Activated T-helper 2 cell treated with anti-CD3 and anti-CD28 coated beads, Interferon-gamma antibody, Interleukin-2, Interleukin-4, amounts not matched to agents 10 μg/mL and 5 μg/mL and 100 μg/mL, durations not matched to agents 14 hours and 24 hours and 36 hours (primary cell): Measurements from ENCODE around the gene NOP16. TPM values are rescaled to one million over a fixed set of nuclear protein-coding genes. Genes with fewer than 3 reads are reported as not detected.

ENCODE experiments used
- DNase-seq: peaks from one replicate; pipeline ENCODE4 v3.0.0; 2021; ENCODE audit warnings: low spot score
- H3K27ac Mint-ChIP-seq: one replicate; pipeline ENCODE4 v1.8.0; 2021; ENCODE audit warnings: mixed read lengths
- H3K27me3 Mint-ChIP-seq: one replicate; pipeline ENCODE4 v1.8.0; 2021; ENCODE audit warnings: low read depth, mixed read lengths
- H3K36me3 Mint-ChIP-seq: one replicate; pipeline ENCODE4 v1.8.0; 2021; ENCODE audit warnings: low read depth, mixed read lengths
- H3K4me1 Mint-ChIP-seq: one replicate; pipeline ENCODE4 v1.8.0; 2021; ENCODE audit warnings: low read depth, mixed read lengths
- H3K4me3 Mint-ChIP-seq: one replicate; pipeline ENCODE4 v1.8.0; 2021; ENCODE audit warnings: low read depth, mild to moderate bottlenecking, moderate library complexity, mixed read lengths
- H3K9me3 Mint-ChIP-seq: one replicate; pipeline ENCODE4 v1.8.0; 2021; ENCODE audit warnings: mixed read lengths
- intact Hi-C: fragments of 100-400 bp; cut with micrococcal nuclease; formaldehyde crosslinking; loops from one replicate; pipeline ENCODE4 v1.15.1; 2023
- total RNA-seq: library from RNA; stranded (reverse); gene quantifications from 2 replicates; pipeline ENCODE4 v1.2.3, GENCODE V29; 2022

The NOP16 gene
- total RNA-seq, 1 donor from 2014 or later = 79.6 TPM

GRCh38 chr5:176373100-176373818 is 15.1 kb downstream of the NOP16 start:
- H3K27me3 Mint-ChIP-seq = no peaks in the 10 kb centered on the region
- H3K27ac Mint-ChIP-seq = no peak overlapping the region
- no peaks in the 10 kb centered on the region for H3K4me1 Mint-ChIP-seq
- peaks cover 24% of the 10 kb centered on the region for H3K36me3 Mint-ChIP-seq
- H3K9me3 Mint-ChIP-seq = no peaks in the 10 kb centered on the region
- intact Hi-C loops = no loop called here
- H3K4me3 Mint-ChIP-seq = no peak overlapping the region
- no peak for DNase-seq

DNA sequence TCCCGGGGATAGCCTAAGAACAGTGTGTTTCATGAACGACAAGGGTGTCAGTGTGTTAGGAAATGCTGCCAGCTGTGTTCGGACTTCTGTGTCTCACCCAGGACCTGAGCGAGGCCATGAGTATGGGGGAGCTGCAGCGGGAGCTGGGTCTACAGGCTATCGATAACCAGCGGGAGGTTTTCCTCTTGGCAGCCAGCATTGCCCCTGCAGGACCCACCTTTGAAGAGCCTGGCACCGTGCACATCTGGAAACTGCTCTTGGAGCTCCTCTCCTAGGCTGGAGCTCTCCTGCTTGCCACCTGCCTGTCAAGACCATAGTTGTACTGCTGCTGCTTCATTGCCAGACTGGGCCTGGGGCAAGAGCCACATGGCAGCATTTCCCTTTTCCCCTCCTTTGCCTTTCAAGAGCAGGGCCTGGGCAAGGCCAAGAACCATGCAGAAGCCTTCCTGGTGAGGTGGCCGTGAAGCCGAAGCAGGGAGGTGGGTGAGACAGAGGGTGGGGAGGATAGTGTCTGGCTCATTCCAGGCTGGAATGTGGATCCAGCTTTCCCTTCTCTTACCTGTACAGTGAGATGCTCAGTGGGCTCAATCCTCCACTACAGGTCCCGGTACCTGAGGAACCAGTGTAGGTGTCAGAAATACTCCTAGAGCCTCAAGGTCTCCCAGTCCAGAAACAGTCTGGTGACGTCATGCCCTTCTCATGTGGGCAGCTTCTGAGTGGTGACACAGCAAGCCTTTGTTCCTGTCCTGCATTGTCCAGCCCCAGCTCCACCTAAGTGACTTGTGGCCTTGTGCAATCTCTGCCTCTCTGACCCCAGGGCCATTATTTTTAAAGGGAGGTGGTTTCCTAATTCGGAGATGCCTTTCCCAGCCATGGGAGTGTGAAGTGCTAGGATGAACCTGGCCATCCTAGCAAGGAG is 16.5 kb downstream of the NOP16 start:
- Mint-ChIP-seq H3K36me3 (peaks cover 36% of the 10 kb centered on the region), H3K27me3 (no peaks in the 10 kb centered on the region), H3K27ac (no peak overlapping the region), H3K9me3 (no peaks in the 10 kb centered on the region), H3K4me1 (peaks cover 7% of the 10 kb centered on the region), H3K4me3 (no peak overlapping the region)
- intact Hi-C loops = no loop called here
- no peak for DNase-seq

GRCh38 chr5:176369934-176370711 is 18.3 kb downstream of the NOP16 start:
- no peak for DNase-seq
- Mint-ChIP-seq H3K36me3 (peaks cover 38% of the 10 kb centered on the region), H3K4me1 (peaks cover 10% of the 10 kb centered on the region), H3K27ac (no peak overlapping the region), H3K9me3 (no peaks in the 10 kb centered on the region), H3K4me3 (no peak overlapping the region), H3K27me3 (no peaks in the 10 kb centered on the region)
- intact Hi-C loops = no loop called here

- H3K4me3 Mint-ChIP-seq = no peak overlapping the region
- H3K9me3 Mint-ChIP-seq = no peaks in the 10 kb centered on the region
- intact Hi-C loops = no loop called here
- H3K36me3 Mint-ChIP-seq = peaks cover 38% of the 10 kb centered on the region
- H3K4me1 Mint-ChIP-seq = peaks cover 10% of the 10 kb centered on the region
- H3K27me3 Mint-ChIP-seq = no peaks in the 10 kb centered on the region
- H3K27ac Mint-ChIP-seq = no peak overlapping the region
- DNase-seq = no peak
These were observed 19.7 kb downstream of the NOP16 start for GRCh38 chr5:176368726-176369125.

DNA sequence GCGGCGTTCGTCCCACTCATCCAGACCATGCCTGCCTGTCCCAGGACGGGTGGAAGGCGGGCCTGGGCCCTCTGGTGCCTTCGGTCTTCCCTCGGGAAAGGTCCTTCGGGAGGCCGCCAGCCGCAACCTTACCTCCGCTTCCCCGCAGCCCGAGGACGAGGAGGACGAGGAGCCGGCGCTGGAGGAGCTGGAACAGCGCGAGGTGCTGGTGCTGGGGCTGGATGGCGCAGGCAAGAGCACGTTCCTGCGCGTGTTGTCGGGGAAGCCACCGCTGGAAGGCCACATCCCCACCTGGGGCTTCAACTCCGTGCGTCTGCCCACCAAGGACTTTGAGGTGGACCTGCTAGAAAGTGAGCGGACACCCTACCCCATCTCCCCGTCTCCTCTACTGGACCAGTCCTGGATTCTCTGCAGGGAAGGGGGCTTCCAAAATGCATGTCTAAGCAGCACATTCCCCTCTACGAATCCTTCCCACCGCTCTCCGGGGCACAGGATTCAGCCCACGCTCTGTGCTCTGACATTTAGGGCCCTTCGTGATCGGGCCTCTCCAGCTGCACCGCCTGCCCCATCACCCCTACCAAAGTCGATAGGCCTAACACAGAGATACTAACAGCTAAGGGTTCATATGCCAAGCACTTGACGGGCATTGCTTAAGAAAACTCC is 22.0 kb downstream of the NOP16 start:
- intact Hi-C loops = no loop called here
- Mint-ChIP-seq H3K27ac (peak overlapping the region; percentile 36), H3K4me1 (peaks cover 20% of the 10 kb centered on the region), H3K36me3 (peaks cover 31% of the 10 kb centered on the region), H3K9me3 (no peaks in the 10 kb centered on the region), H3K4me3 (peak overlapping the region; percentile 76), H3K27me3 (no peaks in the 10 kb centered on the region)
- no peak for DNase-seq

- intact Hi-C loops = no loop called here
- Mint-ChIP-seq H3K4me1 (peaks cover 20% of the 10 kb centered on the region), H3K27ac (no peak within 1 kb of the TSS), H3K9me3 (no peaks in the 10 kb centered on the region), H3K27me3 (no peaks in the 10 kb centered on the region), H3K4me3 (peak within 1 kb of the TSS; percentile 76), H3K36me3 (peaks cover 29% of the 10 kb centered on the region)
- DNase-seq = peak; percentile 30
These were observed 22.8 kb downstream of the NOP16 start, which contains the start of gene ARL10 for GRCh38 chr5:176365351-176366231. Gene ARL10, plus strand, starts transcription at chr5:176365487. Its CDS starts 77 bp downstream, at chr5:176365564.

- intact Hi-C loops = loop anchor here (5.0 kb wide), 1 partner anchor 172 kb away; the partner anchor contains the start of gene RNF44
- DNase-seq = no peak
- Mint-ChIP-seq H3K27ac (no peak overlapping the region), H3K4me3 (peak overlapping the region; percentile 71), H3K4me1 (peaks cover 20% of the 10 kb centered on the region), H3K36me3 (peaks cover 26% of the 10 kb centered on the region), H3K9me3 (no peaks in the 10 kb centered on the region), H3K27me3 (no peaks in the 10 kb centered on the region)
These were observed 23.5 kb downstream of the NOP16 start for GRCh38 chr5:176364765-176365350.

- H3K36me3 Mint-ChIP-seq = peaks cover 24% of the 10 kb centered on the region
- H3K27ac Mint-ChIP-seq = peak overlapping the region; percentile 85
- no peak for DNase-seq
- intact Hi-C loops = loop anchor here (5.0 kb wide), 1 partner anchor 175 kb away; the partner anchor contains the start of gene RNF44
- H3K4me3 Mint-ChIP-seq = peak overlapping the region; percentile 92
- peaks cover 26% of the 10 kb centered on the region for H3K4me1 Mint-ChIP-seq
- H3K9me3 Mint-ChIP-seq = no peaks in the 10 kb centered on the region
- H3K27me3 Mint-ChIP-seq = no peaks in the 10 kb centered on the region
These were observed 26.2 kb downstream of the NOP16 start for GRCh38 chr5:176362233-176362490.

DNA sequence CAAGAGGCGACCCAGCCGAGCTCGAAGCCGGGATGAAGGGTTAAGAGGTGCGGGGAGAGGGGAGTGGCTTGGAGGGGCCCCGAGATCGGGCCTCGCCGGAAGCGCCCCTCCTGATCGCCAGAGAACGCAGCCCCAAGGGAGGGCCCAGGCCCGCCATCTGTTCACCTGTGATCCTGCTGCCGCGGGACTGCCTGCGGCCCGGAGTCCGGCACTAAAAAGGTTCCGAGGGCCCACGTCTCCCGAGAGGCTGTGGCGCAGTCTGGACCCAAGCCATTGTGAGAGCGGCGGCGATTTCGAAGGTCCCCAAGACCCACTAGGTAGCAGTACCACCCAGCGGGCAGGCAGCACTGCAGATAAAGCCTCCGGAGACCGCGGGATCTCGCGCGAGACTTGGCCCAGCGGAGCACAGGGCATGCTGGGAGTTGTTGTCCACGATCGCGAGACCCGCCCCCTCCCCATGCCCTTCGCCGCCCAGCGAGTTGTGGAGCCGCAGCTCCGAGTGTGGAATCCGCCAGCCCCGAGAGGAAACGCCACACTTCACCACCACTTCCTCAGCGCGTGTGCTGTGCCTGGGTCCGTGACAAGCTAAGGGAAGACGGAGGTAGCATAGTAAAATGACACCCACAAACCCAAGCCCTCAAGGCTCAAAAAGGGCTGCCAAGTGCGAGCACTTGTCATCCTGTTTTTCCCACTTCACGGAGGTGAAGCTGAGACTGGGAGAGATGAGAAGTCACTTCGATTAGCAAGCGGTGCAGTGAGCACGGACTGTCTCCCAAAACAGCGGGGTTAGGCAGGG is 26.8 kb downstream of the NOP16 start, which contains the start of gene KIAA1191:
Gene KIAA1191 (minus strand): TSS at position 328 of the 796 bp plus-strand sequence. CDS start 2,256 bp downstream, outside the sequence.
- intact Hi-C loops = loop anchor here (1.0 to 5.0 kb wide), 3 partner anchors 27 to 176 kb away; partner anchors contain the start of genes HIGD2A, NOP16 and RNF44
- Mint-ChIP-seq H3K36me3 (peaks cover 24% of the 10 kb centered on the region), H3K27ac (peak within 1 kb of the TSS; percentile 85), H3K27me3 (no peaks in the 10 kb centered on the region), H3K4me1 (peaks cover 24% of the 10 kb centered on the region), H3K9me3 (no peaks in the 10 kb centered on the region), H3K4me3 (peak within 1 kb of the TSS; percentile 92)
- peak; percentile 92 for DNase-seq

DNA sequence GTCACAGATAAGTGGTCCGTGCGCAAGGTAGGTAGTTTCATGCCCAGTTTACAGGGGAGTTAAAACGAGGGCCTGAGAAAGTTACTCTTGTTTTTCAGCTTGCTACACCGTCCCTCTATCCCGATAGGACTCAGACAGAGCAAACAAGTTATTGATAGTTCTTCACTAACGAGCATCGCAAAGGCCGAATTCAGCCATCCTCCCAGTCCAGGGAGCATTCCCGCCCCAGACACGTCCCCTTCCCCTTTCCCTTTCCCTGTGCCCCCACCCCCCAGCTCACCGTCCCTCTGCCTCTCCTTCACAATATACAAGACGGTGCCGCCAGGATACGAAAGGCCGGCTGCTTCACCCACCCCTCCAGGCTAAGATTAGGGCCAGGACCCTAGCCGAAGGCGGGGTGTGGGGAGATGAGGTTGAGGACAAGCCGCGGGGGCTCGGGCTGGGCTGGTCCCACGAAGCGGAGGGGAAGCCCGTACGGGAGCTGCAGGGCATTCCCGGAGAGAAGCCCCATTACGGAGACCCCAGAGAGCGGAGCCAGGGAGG is 27.4 kb downstream of the NOP16 start:
- H3K27me3 Mint-ChIP-seq = no peaks in the 10 kb centered on the region
- intact Hi-C loops = loop anchor here (1.0 to 5.0 kb wide), 3 partner anchors 27 to 176 kb away; partner anchors contain the start of genes HIGD2A, NOP16 and RNF44
- DNase-seq = peak; percentile 19
- H3K36me3 Mint-ChIP-seq = peaks cover 25% of the 10 kb centered on the region
- H3K4me1 Mint-ChIP-seq = peaks cover 22% of the 10 kb centered on the region
- H3K4me3 Mint-ChIP-seq = peak overlapping the region; percentile 92
- H3K27ac Mint-ChIP-seq = peak overlapping the region; percentile 85
- H3K9me3 Mint-ChIP-seq = no peaks in the 10 kb centered on the region
